ENCODE data around the gene IPPK. TPM values are rescaled to one million over a fixed set of nuclear protein-coding genes. Genes with fewer than 3 reads are reported as not detected.

IPPK gene
- total RNA-seq, 1 donor from 2014 or later, result 8.7 TPM

DNA sequence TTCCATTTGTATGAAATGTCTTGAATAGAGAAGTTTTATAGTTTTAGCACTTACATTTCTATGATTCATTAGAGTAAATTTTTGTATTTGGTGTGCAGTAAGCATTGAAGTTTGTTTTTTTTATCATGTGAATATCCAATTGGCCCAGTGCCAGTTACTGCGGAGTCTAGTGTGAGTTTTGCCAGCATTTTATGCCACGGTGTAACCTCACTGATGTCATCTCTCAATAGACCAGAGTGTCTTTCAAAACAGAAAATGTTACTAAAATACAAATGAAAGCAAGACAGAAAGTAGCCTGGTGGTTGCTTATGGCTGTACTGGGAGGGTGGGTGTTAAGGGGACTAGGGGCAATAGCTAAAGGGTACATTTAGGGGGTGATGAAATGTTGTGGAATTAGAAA, 62.8 kb downstream of the IPPK start:
- H3K9me3 Mint-ChIP-seq (ENCODE audit: low read depth), result peaks cover 11% of the 10 kb centered on the region
- peaks cover 21% of the 10 kb centered on the region for H3K36me3 Mint-ChIP-seq (ENCODE audit: low read depth)
- H3K27me3 Mint-ChIP-seq (ENCODE audit: low read depth), result no peaks in the 10 kb centered on the region
- peaks cover 58% of the 10 kb centered on the region for H3K4me1 Mint-ChIP-seq (ENCODE audit: low read depth)
- DNase-seq (ENCODE audit: low spot score), result no peak
- H3K27ac Mint-ChIP-seq (ENCODE audit: unreplicated experiment), result peak overlapping the region; percentile 93
- H3K4me3 Mint-ChIP-seq (ENCODE audit: unreplicated experiment), result no peak overlapping the region
- TF ChIP-seq CTCF (IDR thresholded peaks at IDR 0.05), result peak; percentile 53

DNA sequence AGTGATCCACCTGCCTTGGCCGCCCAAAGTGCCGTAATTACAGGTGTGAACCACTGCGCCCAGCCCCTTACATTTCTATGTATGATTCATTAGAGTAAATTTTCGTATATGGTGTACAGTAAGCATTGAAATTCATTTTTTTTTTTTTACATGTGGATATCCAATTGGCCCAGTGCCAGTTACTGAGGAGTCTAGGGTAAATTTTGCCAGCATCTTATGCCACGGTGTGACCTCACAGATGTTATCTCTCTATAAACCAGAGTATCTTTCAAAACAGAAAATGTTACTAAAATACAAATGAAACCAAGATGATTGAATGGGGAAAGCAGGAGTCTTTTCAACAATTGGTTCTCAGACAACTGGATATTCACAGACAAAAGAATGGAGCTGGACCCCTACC, 64.7 kb downstream of the IPPK start:
- Mint-ChIP-seq H3K4me3 (ENCODE audit: unreplicated experiment) (no peak overlapping the region), H3K9me3 (ENCODE audit: low read depth) (peaks cover 11% of the 10 kb centered on the region), H3K36me3 (ENCODE audit: low read depth) (peaks cover 12% of the 10 kb centered on the region), H3K4me1 (ENCODE audit: low read depth) (peaks cover 68% of the 10 kb centered on the region), H3K27ac (ENCODE audit: unreplicated experiment) (no peak overlapping the region), H3K27me3 (ENCODE audit: low read depth) (no peaks in the 10 kb centered on the region)
- DNase-seq (ENCODE audit: low spot score), result no peak
- no peak for TF ChIP-seq CTCF (IDR thresholded peaks at IDR 0.05)

DNA sequence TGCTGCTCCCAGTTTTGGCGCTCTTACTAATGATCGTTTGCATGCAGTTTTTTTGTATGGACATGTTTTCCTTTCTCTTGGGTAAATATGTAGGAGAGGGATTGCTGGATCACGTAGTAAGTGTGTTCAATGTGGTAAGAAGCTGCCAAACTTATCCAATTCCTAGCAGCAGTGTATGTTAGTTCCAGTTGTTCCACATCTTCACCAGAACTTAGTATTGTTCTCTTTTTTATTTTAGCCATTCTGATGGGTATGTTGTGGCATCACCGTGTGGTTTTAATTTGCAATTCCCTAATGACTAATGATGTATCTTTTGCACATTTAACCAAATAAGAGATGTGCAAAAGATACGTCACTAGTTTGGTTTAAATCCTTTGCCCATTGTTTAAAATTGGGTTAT, 65.9 kb downstream of the IPPK start:
- no peak overlapping the region for H3K4me3 Mint-ChIP-seq (ENCODE audit: unreplicated experiment)
- peak overlapping the region; percentile 9 for H3K27ac Mint-ChIP-seq (ENCODE audit: unreplicated experiment)
- no peak for DNase-seq (ENCODE audit: low spot score)
- no peaks in the 10 kb centered on the region for H3K27me3 Mint-ChIP-seq (ENCODE audit: low read depth)
- TF ChIP-seq CTCF (IDR thresholded peaks at IDR 0.05), result no peak
- peaks cover 75% of the 10 kb centered on the region for H3K4me1 Mint-ChIP-seq (ENCODE audit: low read depth)
- H3K9me3 Mint-ChIP-seq (ENCODE audit: low read depth), result peaks cover 11% of the 10 kb centered on the region
- peaks cover 12% of the 10 kb centered on the region for H3K36me3 Mint-ChIP-seq (ENCODE audit: low read depth)

DNA sequence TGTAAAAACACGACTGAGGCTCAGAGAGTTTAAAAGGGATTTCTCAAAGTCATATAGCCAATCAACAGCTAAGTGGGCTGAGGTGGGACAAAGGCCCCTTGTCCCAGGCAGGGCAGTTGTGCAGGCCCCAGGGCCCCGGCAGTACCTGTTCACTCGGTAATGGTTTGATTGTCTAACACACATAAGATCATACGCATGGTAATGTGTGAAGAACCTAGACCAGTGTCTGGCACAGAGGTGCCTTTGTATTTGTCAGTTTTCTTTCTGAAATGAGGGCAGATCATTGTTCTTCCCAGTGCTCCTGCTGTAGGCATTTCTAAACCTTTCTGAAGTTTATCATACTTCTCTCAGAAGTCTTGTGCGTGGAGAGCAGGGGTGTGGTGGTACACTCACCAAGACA, 66.8 kb downstream of the IPPK start:
- no peak for TF ChIP-seq CTCF (IDR thresholded peaks at IDR 0.05)
- peaks cover 72% of the 10 kb centered on the region for H3K4me1 Mint-ChIP-seq (ENCODE audit: low read depth)
- H3K4me3 Mint-ChIP-seq (ENCODE audit: unreplicated experiment), result no peak overlapping the region
- no peaks in the 10 kb centered on the region for H3K27me3 Mint-ChIP-seq (ENCODE audit: low read depth)
- peaks cover 11% of the 10 kb centered on the region for H3K9me3 Mint-ChIP-seq (ENCODE audit: low read depth)
- H3K36me3 Mint-ChIP-seq (ENCODE audit: low read depth), result peaks cover 12% of the 10 kb centered on the region
- peak overlapping the region; percentile 37 for H3K27ac Mint-ChIP-seq (ENCODE audit: unreplicated experiment)
- no peak for DNase-seq (ENCODE audit: low spot score)

DNA sequence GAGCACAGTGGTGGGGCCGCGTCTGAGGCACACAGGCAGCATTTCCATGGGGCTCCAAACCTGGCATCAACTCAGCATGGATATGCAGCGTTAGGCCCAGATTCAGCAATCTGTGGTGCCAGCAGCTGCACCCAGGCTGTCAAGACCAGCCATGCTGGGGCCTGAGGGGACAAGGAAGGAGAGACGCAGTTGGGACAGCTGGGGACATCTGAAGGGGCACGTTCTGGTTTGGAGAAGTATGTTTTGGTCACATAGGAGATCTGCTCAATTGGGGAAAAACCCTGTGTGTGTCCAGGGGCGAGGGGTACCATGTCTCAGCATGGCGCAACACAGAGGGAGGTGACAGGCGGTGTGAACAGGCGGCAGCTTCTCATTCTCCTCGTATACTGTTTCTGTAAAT, 67.5 kb downstream of the IPPK start:
- no peak for DNase-seq (ENCODE audit: low spot score)
- TF ChIP-seq CTCF (IDR thresholded peaks at IDR 0.05), result no peak
- Mint-ChIP-seq H3K4me1 (ENCODE audit: low read depth) (peaks cover 72% of the 10 kb centered on the region), H3K36me3 (ENCODE audit: low read depth) (peaks cover 12% of the 10 kb centered on the region), H3K9me3 (ENCODE audit: low read depth) (peaks cover 11% of the 10 kb centered on the region), H3K4me3 (ENCODE audit: unreplicated experiment) (no peak overlapping the region), H3K27ac (ENCODE audit: unreplicated experiment) (no peak overlapping the region), H3K27me3 (ENCODE audit: low read depth) (no peaks in the 10 kb centered on the region)

All from chondrocyte (in vitro differentiated cells).